ENCODE data around the gene MOB1B.
"Not testable (repeated sequence)": the region's sequence is repeated elsewhere in the genome, so short reads cannot be mapped to it uniquely, and the experiment has no call there.

The MOB1B gene

DNA sequence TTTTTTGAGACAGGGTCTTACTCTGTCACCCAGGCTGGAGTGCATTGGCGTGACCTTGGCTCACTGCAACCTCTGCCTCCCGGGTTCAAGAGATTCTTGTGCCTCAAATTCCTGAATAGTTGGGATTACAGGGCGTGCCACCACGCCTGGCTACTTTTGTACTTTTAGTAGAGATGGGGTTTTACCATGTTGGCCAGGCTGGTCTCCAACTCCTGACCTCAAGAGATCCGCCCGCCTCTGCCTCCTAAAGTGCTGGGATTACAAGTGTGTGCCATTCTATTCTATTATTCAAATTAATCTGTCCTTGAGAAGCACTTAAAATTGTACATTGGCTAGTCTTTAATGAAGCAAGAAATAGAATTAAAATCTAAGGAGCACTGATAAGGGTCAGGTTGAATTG is 3.6 kb upstream of the MOB1B start:
- not testable (repeated sequence) for DNase-seq (ENCODE audit: low spot score in 2 of 2); H3K4me3 Mint-ChIP-seq

DNA sequence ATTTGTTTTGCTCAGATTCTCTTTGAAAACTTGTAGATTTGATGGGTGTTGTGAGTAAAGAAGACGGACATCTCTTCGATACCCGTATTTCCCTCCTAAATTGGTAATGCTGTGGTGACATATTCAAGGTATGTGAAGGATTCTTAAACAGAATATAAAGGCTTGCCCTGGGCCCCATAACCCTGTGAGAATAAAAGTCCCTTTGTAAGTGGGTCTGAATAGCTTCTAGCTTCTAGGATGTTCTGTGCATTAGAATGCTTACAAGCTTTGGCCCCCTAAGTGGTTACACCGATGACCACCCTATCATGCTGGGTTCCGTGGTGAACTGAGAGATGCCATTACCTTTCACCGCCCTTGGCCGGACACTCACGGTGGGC is 574 bp upstream of the MOB1B start:
- peaks cover 10% of the 10 kb centered on the region for H3K4me1 Mint-ChIP-seq
- H3K27ac Mint-ChIP-seq, result peak overlapping the region; percentile 91
- no peak for ATAC-seq
- no peaks in the 10 kb centered on the region for H3K9me3 Mint-ChIP-seq
- no peak for DNase-seq (ENCODE audit: low spot score in 2 of 2)
- H3K36me3 Mint-ChIP-seq, result peaks cover 10% of the 10 kb centered on the region
- H3K4me3 Mint-ChIP-seq, result peak overlapping the region; percentile 92

More for the DNA sequence above, 3.6 kb upstream of the MOB1B start:
- not testable (repeated sequence) for H3K4me1 Mint-ChIP-seq, H3K9me3 Mint-ChIP-seq, ATAC-seq, H3K27ac Mint-ChIP-seq, H3K36me3 Mint-ChIP-seq

DNA sequence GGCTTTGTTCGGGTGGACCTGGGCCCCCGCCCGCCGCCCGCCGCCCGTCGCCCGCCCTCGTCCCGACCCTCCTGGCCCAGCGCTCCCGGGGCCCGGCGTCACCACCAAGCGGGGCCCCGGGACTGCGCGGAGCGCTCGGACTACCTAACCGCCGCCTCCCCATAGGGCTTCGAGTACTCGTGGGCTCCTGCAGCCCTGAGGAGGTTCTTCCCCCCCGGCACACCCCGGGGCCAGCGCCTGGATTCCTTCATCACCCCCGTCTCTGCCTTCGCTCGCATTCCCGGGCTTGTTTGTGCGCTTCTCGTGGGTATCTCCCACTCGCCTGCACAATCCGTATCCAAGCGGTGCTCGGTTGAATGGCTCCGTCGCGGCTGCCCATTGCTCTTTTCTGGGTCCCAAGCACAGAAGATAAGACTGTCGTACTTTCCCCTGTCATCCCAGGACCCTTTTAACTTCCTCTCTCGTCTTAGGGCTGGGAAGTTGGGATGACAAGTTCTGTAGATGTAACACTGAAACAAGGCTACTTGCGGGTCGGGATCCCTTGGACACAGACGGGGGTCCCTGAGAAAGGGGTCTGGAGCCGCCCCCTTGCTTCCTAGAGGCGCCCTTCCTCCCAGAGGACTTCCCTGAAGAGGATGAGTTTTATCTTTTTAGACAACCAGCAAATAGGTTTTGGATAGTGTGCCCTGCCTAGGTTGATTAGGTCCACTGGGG is 565 bp downstream of the MOB1B start:
- Mint-ChIP-seq H3K4me1 (peaks cover 10% of the 10 kb centered on the region), H3K4me3 (peak overlapping the region; percentile 92), H3K36me3 (peaks cover 10% of the 10 kb centered on the region), H3K27ac (peak overlapping the region; percentile 91), H3K9me3 (no peaks in the 10 kb centered on the region)
- ATAC-seq (peak; percentile 71), DNase-seq (ENCODE audit: low spot score in 2 of 2) (no peak)

DNA sequence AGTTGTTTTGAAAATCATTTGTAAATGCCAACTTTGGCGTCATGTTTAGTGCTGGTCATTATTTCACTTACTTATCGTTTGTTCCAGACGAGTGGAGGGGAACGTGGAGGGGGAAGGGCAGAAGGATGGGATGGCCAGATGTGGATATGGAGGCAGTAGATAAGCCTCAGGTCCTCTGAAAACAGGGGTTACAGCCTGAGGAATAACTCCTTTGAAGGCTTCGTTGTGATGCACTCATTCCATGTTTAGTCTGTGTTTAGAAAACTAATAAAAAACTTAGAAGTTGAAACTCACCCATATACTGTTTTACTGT is 1.1 kb downstream of the MOB1B start:
- Mint-ChIP-seq H3K4me3 (peak overlapping the region; percentile 92), H3K9me3 (no peaks in the 10 kb centered on the region), H3K27ac (no peak overlapping the region), H3K4me1 (peaks cover 10% of the 10 kb centered on the region), H3K36me3 (peaks cover 10% of the 10 kb centered on the region)
- ATAC-seq (no peak), DNase-seq (ENCODE audit: low spot score in 2 of 2) (no peak)

DNA sequence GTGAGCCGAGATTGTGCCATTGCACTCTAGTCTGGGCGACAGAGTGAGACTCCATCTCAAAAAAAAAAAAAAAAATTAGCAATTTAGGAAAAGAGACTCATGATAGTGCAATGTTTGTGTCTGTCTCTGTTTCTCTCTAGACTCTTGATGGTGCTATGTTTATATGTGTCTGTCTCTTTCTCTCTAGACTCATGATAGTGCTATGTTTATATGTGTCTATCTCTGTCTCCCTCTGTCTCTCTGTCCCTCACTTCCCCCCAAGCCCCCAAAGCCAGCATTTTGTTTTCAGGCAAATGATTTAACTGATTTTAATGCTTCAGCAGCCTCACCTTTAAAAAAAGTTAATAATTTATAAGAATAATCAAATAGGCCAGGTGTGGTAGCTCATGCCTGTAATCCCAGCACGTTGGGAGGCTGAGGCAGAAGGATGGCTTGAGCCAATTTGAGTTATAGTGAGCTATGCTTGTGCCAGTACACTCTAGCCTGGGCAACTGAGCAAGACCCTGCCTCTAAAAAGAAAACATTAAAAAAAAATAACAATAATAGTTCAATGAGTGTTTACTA is 6.9 kb downstream of the MOB1B start:
- Mint-ChIP-seq H3K36me3 (peaks cover 14% of the 10 kb centered on the region), H3K27ac (no peak overlapping the region), H3K4me1 (no peaks in the 10 kb centered on the region), H3K9me3 (no peaks in the 10 kb centered on the region), H3K4me3 (no peak overlapping the region)
- no peak for DNase-seq (ENCODE audit: low spot score in 2 of 2)
- no peak for ATAC-seq

GRCh38 chr4:70914000-70914399 is 11.8 kb downstream of the MOB1B start:
- peaks cover 18% of the 10 kb centered on the region for H3K4me1 Mint-ChIP-seq
- DNase-seq (ENCODE audit: low spot score in 2 of 2), result no peak
- H3K36me3 Mint-ChIP-seq, result peaks cover 4% of the 10 kb centered on the region
- no peak for ATAC-seq
- H3K4me3 Mint-ChIP-seq, result no peak overlapping the region
- no peaks in the 10 kb centered on the region for H3K9me3 Mint-ChIP-seq
- H3K27ac Mint-ChIP-seq, result no peak overlapping the region

GRCh38 chr4:70914631-70915030 is 12.5 kb downstream of the MOB1B start:
- DNase-seq (ENCODE audit: low spot score in 2 of 2), result no peak
- H3K36me3 Mint-ChIP-seq, result peaks cover 4% of the 10 kb centered on the region
- H3K27ac Mint-ChIP-seq, result no peak overlapping the region
- no peak overlapping the region for H3K4me3 Mint-ChIP-seq
- no peak for ATAC-seq
- no peaks in the 10 kb centered on the region for H3K9me3 Mint-ChIP-seq
- H3K4me1 Mint-ChIP-seq, result peaks cover 18% of the 10 kb centered on the region

DNA sequence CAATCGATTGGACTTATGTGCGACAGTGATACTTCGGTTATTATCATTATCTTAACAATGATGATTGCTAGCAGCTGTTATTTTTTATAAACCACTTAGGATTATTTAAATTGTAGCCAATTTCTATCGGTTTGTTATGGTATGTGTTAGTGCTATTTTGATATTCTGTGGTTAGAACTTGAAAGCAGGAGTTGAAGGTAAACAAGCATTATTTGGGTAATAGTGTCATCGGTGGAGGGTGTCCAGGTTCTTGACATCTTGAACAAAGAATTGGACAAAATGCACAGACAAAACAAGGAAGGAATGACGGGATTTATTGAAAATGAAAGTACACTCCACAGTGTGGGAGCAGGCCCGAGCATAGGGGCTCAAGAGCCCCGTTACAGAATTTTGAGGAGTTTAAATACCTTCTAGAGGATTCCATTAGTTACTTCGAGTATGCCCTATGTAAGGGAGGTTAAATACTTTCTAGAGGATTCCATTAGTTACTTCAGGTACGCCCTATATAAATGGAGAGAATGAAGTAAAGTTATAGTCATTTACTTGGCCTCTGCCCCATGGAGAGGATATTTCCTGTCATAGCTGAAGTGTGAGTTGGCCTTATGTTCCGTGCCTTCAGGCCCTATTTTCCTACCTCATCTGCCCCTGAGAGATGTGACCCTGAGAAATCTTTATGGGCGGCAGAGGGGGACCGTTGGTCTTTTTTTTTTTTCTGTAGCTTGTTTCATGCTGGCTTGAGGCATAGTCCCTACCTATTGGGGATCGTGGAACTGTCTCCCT is 13.1 kb downstream of the MOB1B start:
- Mint-ChIP-seq H3K36me3 (peaks cover 4% of the 10 kb centered on the region), H3K27ac (peak overlapping the region; percentile 32), H3K9me3 (no peaks in the 10 kb centered on the region), H3K4me1 (peaks cover 20% of the 10 kb centered on the region), H3K4me3 (no peak overlapping the region)
- DNase-seq (ENCODE audit: low spot score in 2 of 2) (no peak), ATAC-seq (no peak)

GRCh38 chr4:70915874-70916559 is 13.8 kb downstream of the MOB1B start:
- Mint-ChIP-seq H3K27ac (peak overlapping the region; percentile 32), H3K9me3 (no peaks in the 10 kb centered on the region), H3K36me3 (peaks cover 4% of the 10 kb centered on the region), H3K4me1 (peaks cover 22% of the 10 kb centered on the region), H3K4me3 (no peak overlapping the region)
- DNase-seq (ENCODE audit: low spot score in 2 of 2), result no peak
- ATAC-seq, result peak; percentile 84

GRCh38 chr4:70920592-70920991 is 18.4 kb downstream of the MOB1B start:
- ATAC-seq (no peak), DNase-seq (ENCODE audit: low spot score in 2 of 2) (no peak)
- H3K9me3 Mint-ChIP-seq, result no peaks in the 10 kb centered on the region
- no peaks in the 10 kb centered on the region for H3K36me3 Mint-ChIP-seq
- H3K27ac Mint-ChIP-seq, result no peak overlapping the region
- peaks cover 16% of the 10 kb centered on the region for H3K4me1 Mint-ChIP-seq
- no peak overlapping the region for H3K4me3 Mint-ChIP-seq

DNA sequence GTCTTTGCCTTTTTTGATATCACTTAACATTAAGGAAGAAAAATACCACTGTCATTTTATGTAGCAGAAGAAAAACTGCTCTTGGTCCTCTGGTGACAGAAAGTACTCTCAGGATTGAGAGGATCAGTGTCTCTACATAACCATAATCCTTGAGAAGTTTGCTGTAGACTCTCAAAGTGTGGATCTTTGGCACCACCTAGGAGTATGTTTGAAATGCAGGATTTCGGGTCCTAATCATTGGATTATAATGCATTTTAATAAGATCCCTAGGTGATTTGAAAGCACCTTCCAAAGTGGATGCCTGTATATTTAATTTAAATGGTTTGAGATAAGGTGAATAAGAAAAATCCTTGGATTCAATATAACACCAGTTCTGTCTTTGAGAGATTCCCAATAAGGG is 23.2 kb downstream of the MOB1B start:
- DNase-seq (ENCODE audit: low spot score in 2 of 2) (no peak), ATAC-seq (no peak)
- peaks cover 30% of the 10 kb centered on the region for H3K4me1 Mint-ChIP-seq
- H3K9me3 Mint-ChIP-seq, result no peaks in the 10 kb centered on the region
- H3K27ac Mint-ChIP-seq, result peak overlapping the region; percentile 43
- H3K36me3 Mint-ChIP-seq, result peaks cover 6% of the 10 kb centered on the region
- no peak overlapping the region for H3K4me3 Mint-ChIP-seq

DNA sequence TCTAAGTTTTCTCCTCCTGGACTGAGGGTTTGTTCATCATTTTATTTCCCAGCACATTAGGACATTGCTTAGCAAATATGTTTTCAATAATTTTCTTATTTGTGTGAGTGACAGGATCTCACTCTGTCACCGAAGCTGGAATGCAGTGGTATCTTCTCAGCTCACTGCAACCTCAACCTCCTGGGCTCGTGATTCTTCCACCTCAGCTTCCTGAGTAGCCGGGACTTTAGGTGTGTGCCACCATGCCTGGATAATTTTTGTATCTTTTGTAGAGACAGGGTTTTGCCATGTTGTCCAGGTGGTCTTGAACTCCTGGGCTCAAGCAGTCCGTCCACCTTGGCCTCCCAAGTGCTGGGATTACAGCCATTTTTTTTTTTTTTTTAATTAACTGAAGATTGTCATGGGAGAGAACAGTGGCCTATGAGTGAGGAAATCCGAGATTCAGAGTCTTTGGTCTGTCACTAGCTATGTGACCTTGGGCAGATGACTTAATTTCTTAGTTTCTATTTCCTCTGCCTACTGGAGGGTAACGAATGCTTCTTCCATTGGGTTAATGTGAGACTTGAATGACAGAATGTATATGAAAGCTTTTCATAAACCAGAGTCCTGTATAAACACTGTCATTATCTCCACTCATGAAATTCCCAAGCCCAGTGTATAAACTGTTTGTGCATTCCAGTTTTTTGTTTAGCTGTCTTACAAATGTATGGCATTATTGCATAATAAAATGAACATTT is 23.9 kb downstream of the MOB1B start:
- ATAC-seq (peak; percentile 90), DNase-seq (ENCODE audit: low spot score in 2 of 2) (no peak)
- Mint-ChIP-seq H3K4me3 (peak overlapping the region; percentile 27), H3K36me3 (peaks cover 6% of the 10 kb centered on the region), H3K4me1 (peaks cover 30% of the 10 kb centered on the region), H3K9me3 (no peaks in the 10 kb centered on the region), H3K27ac (peak overlapping the region; percentile 43)

DNA sequence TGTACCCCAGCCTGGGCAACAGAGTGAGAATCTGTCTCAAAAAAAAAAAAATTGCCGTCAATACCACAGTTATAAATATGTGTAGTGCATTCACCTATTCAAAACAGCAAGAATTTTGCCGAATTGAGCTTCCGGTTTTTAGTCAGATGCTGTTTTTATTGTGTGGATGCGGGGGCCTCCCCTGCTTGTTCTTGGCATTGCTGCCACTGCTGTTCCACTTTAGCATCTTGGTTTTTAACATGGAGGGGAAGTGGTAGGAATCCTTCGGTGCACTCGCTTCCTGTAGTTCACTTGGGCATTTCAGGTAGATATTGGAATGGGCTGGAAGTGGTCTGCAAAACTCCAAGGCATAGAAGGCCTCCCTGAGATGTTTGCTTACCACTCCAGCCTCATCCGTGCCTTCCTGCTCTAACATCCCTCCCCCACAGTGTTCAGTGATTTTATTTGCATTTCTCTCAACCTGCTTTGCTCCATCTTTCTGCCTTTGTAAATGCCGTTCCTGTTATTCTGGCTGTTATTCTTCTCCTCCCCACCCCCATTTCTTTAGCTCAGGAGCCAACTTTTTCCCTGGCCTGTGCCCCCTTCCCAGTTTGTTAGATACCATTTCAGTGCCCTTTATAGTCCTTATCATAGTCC is 25.5 kb downstream of the MOB1B start:
- Mint-ChIP-seq H3K9me3 (no peaks in the 10 kb centered on the region), H3K4me3 (peak overlapping the region; percentile 17), H3K27ac (peak overlapping the region; percentile 18), H3K36me3 (peaks cover 6% of the 10 kb centered on the region), H3K4me1 (peaks cover 30% of the 10 kb centered on the region)
- DNase-seq (ENCODE audit: low spot score in 2 of 2), result peak in 1 of 2 donors; percentile 55
- peak; percentile 56 for ATAC-seq

GRCh38 chr4:70930530-70931256 is 28.5 kb downstream of the MOB1B start:
- no peak overlapping the region for H3K4me3 Mint-ChIP-seq
- ATAC-seq, result no peak
- no peak for DNase-seq (ENCODE audit: low spot score in 2 of 2)
- H3K36me3 Mint-ChIP-seq, result peaks cover 6% of the 10 kb centered on the region
- H3K27ac Mint-ChIP-seq, result no peak overlapping the region
- peaks cover 24% of the 10 kb centered on the region for H3K4me1 Mint-ChIP-seq
- peaks cover 2% of the 10 kb centered on the region for H3K9me3 Mint-ChIP-seq
